Sciatic nerve (tissue), 2 donors: ENCODE data around the gene SEMA3B. TPM values are rescaled to one million over a fixed set of nuclear protein-coding genes. Genes with fewer than 3 reads are reported as not detected.
A peak's percentile ranks its signal among the peaks of the same experiment; 100 is the strongest.
"Not testable (repeated sequence)": the region's sequence is repeated elsewhere in the genome, so short reads cannot be mapped to it uniquely, and the experiment has no call there.

Source experiments
- ATAC-seq: fragments of 200-7000 bp; cut with Tn5 transposase; one replicate; pipeline ENCODE4 v1.9.1; 2020; ENCODE audit warnings: mild to moderate bottlenecking, moderate library complexity
- DNase-seq: peaks from one replicate; pipeline ENCODE4 v3.0.0-alpha.2; 2020; ENCODE audit warnings: low spot score
- intact Hi-C: fragments of 100-400 bp; cut with DNase I; formaldehyde crosslinking; loops from one replicate; pipeline ENCODE4 v1.14.2; 2022
- total RNA-seq: library from RNA; stranded (reverse); fragmentation: NEBNext Ultra II Directional; extraction: Animal tissue kit (Norgen Biotek cat#: 25700); gene quantifications from one replicate; pipeline ENCODE4 v1.2.1, GENCODE V29; 2021
- donor health status: DM: no; HTN: no; CAD: no.
- donor health status: DM: no; HTN: no; CAD: no.

The SEMA3B gene
- total RNA-seq, 1 donor from 2014 or later: 390 TPM

- intact Hi-C loops: no loop called here
- ATAC-seq (peak; percentile 53), DNase-seq (no peak)
Measured at GRCh38 chr3:50267280-50267913, 1.6 kb upstream of the SEMA3B start.

- intact Hi-C loops: no loop called here
- DNase-seq (no peak), ATAC-seq (no peak)
Measured at GRCh38 chr3:50268276-50268675, 671 bp upstream of the SEMA3B start.

GRCh38 chr3:50269460-50269859, 513 bp downstream of the SEMA3B start:
- DNase-seq: no peak
- no peak for ATAC-seq
- intact Hi-C loops: no loop called here

- ATAC-seq (no peak), DNase-seq (no peak)
- intact Hi-C loops: no loop called here
Measured at GRCh38 chr3:50269977-50270413, 1.0 kb downstream of the SEMA3B start.

DNA sequence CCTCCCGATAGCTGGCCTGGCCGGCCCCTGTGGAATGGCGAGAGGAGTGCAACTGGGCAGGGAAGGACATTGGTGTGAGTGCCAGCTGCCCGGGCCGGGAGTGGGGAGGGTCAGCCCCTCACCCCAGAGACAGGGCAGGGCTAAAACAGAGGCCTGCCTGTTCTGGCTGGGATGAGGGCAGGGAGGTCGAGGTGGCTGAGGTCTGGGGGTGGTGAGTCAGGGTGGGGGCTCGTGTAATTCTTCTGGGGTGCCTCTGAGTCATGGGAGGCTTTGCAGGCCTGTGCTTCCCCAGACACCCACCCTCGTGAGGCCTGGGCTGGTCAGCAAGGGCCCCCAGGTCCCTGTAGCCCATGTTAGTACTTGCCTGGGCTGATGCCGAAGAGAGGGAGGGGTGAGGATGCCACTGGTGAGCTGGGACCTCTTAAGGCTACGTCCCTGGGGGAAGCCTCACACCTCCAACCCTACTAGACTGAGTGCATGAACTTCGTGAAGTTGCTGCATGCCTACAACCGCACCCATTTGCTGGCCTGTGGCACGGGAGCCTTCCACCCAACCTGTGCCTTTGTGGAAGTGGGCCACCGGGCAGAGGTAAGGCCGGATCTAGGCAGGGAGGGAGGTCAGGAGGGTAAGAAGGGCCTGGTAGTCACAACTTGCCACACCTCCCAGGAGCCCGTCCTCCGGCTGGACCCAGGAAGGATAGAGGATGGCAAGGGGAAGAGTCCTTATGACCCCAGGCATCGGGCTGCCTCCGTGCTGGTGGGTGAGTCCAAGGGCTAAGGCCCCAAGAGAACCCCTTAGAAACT, 1.7 kb downstream of the SEMA3B start:
- intact Hi-C loops: no loop called here
- ATAC-seq: no peak

DNA sequence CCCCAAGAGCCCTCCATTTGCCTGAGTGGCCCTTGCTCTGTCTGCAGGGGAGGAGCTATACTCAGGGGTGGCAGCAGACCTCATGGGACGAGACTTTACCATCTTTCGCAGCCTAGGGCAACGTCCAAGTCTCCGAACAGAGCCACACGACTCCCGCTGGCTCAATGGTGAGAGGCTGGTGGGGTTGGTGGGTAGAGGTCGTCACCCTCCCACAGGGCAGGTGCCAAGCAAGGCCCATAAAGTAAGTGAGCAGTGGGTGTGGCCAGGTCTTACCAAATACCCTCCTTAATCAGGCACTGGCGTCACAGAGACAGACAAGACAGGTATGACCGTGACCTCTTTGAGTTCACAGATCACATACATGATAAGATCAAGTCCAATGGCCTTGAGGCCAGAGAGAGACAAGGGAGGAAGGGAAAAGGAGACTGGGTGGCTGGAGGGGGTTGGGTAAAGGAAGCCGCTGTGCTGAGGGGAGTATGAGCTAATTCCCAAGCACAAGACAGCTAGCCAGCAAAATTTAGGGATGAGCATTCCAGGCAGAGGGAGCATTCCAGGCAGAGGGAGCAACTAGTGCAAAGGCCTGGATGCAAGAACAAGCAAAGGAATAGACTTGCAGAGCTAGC, 2.5 kb downstream of the SEMA3B start:
- no peak for DNase-seq
- no peak for ATAC-seq
- intact Hi-C loops: no loop called here

More for the DNA sequence above, 1.7 kb downstream of the SEMA3B start:
- DNase-seq: no peak

DNA sequence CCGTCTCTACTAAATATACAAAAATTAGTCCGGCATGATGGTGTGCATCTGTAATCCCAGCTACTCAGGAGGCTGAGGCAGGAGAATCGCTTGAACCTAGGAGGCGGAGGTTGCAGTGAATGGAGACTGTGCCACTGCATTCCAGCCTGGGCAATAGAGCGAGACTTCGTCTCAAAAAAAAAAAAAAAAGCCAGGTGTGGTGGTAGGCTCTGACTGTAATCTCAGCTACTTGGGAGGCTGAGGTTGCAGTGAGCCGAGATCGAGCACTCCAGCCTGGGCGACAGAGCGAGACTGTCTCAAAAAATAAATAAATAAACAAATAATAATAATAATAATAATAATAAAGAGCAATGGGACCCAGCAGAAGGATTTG, 3.6 kb downstream of the SEMA3B start:
- intact Hi-C loops, DNase-seq, ATAC-seq: not testable (repeated sequence)

GRCh38 chr3:50272911-50273688, 4.2 kb downstream of the SEMA3B start:
- intact Hi-C loops: no loop called here
- peak; percentile 95 for DNase-seq
- ATAC-seq: peak; percentile 72

- no peak for ATAC-seq
- DNase-seq: no peak
- intact Hi-C loops: loop anchor here (2.0 kb wide), 1 partner anchor 45 kb away; no protein-coding TSS in a partner anchor
Measured at GRCh38 chr3:50273689-50274065, 4.7 kb downstream of the SEMA3B start.

GRCh38 chr3:50274371-50275104, 5.6 kb downstream of the SEMA3B start:
- DNase-seq: no peak
- ATAC-seq: peak; percentile 34
- intact Hi-C loops: loop anchor here (2.0 kb wide), 1 partner anchor 46 kb away; no protein-coding TSS in a partner anchor

GRCh38 chr3:50275141-50275995, 6.4 kb downstream of the SEMA3B start:
- ATAC-seq: no peak
- intact Hi-C loops: loop anchor here (2.0 kb wide), 1 partner anchor 47 kb away; no protein-coding TSS in a partner anchor
- DNase-seq: no peak

DNA sequence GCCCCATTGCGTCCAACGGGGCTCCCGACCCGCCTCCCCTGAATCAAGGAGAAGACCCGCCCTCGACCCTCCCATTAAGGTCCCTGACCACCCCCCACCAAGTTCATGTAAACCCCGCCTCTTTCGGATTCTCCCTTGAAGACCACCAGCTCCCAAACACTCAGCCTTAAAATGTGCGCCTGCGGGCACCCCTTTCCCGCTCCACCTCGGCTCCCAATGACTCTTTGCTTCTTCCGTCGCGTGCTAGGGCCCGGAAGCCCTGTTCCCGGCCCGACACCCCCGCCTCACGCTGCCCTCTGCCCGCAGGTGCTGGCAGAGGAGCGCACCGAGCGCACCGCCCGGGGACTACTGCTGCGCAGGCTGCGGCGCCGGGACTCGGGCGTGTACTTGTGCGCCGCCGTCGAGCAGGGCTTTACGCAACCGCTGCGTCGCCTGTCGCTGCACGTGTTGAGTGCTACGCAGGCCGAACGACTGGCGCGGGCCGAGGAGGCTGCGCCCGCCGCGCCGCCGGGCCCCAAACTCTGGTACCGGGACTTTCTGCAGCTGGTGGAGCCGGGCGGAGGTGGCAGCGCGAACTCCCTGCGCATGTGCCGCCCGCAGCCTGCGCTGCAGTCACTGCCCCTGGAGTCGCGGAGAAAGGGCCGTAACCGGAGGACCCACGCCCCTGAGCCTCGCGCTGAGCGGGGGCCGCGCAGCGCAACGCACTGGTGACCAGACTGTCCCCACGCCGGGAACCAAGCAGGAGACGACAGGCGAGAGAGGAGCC, 7.2 kb downstream of the SEMA3B start:
- intact Hi-C loops: loop anchor here (2.0 kb wide), 1 partner anchor 47 kb away; no protein-coding TSS in a partner anchor
- DNase-seq (no peak), ATAC-seq (no peak)

- no peak for DNase-seq
- ATAC-seq: no peak
- intact Hi-C loops: no loop called here
Measured at GRCh38 chr3:50276762-50277101, 7.8 kb downstream of the SEMA3B start.

GRCh38 chr3:50278123-50278879, 9.4 kb downstream of the SEMA3B start:
- intact Hi-C loops: no loop called here
- peak; percentile 9 for ATAC-seq
- no peak for DNase-seq

DNA sequence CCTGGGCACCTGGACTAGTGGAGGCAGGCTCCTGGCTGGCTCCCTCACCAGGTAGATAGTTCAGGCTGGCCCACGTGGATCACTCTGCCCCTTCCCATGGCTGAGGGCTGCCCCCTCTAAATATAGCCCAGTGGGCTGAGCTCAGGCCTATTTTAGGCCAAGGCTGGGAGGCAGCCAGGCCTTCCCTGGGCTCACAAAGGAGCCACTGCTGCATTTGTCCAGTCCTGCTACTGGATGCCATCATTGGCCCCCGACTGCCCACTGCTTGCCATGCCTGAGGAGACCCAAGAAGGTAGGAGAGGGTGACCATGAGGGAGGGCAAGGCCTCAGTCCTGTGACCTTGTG, 9.9 kb downstream of the SEMA3B start, which contains the start of gene LSMEM2:
TSS of gene LSMEM2 (plus strand) at position 208 of the 345 bp plus-strand sequence. CDS start at position 235, 27 bp downstream.
- ATAC-seq (peak; percentile 8), DNase-seq (no peak)
- intact Hi-C loops: no loop called here

- intact Hi-C loops: no loop called here
- DNase-seq: no peak
- no peak for ATAC-seq
Measured at GRCh38 chr3:50279255-50280016, 10.5 kb downstream of the SEMA3B start.
